ENCODE data around the gene ACOX1. TPM values are rescaled to one million over a fixed set of nuclear protein-coding genes. Genes with fewer than 3 reads are reported as not detected.

ACOX1 gene
- total RNA-seq, 1 experiment from 2014 or later = 39.5 TPM

DNA sequence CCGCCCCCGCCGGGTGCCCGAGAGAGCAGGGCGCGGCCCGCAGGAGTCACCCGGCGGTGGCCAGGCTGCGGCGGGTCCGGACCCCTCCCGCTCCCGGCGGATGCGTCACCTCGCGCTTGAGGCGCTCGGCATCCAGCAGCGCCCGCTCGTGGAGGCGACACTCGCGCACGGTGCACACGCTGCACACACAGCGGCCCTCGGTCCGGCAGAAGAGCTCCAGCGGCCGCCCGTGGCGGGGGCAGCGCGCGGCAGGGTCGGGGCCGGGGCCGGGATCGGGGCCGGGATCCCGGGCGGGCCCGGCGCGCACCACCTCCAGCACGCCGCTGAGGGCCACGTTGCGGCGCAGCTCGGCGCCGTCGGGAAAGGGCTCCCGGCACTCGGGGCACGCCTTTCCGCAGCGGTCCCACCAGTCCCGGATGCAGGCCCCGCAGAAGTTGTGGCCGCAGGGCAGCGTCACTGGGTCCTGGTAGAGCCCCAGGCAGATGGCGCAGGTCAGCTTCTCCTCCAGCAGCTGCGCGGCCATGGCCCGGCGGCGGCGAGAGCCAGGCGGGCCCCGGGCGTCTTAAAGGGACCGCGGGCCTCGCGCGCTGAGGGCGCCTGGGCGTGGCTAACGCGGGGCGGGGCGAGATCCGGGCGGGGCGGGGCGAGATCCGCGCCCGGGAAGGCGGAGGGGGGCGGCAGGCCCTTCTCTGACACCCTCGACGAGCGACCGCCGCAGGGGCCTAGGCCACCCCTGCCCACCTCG, 82.4 kb downstream of the ACOX1 start, which contains the start of gene TRIM65:
Gene TRIM65 (minus strand): TSS at position 537 of the 745 bp plus-strand sequence. CDS start 14 bp downstream, at position 523.
- POLR2A ChIA-PET (ENCODE audit: low non-redundant PET) = no interaction called here
- TF ChIP-seq, protein P1, sequence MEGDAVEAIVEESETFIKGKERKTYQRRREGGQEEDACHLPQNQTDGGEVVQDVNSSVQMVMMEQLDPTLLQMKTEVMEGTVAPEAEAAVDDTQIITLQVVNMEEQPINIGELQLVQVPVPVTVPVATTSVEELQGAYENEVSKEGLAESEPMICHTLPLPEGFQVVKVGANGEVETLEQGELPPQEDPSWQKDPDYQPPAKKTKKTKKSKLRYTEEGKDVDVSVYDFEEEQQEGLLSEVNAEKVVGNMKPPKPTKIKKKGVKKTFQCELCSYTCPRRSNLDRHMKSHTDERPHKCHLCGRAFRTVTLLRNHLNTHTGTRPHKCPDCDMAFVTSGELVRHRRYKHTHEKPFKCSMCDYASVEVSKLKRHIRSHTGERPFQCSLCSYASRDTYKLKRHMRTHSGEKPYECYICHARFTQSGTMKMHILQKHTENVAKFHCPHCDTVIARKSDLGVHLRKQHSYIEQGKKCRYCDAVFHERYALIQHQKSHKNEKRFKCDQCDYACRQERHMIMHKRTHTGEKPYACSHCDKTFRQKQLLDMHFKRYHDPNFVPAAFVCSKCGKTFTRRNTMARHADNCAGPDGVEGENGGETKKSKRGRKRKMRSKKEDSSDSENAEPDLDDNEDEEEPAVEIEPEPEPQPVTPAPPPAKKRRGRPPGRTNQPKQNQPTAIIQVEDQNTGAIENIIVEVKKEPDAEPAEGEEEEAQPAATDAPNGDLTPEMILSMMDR (conservative IDR thresholded peaks at IDR 0.05; ENCODE audit: low read depth, low read length) = 0 out of 2 replicates have a peak, but pooled peaks have one; percentile 26
- no peak for TF ChIP-seq EZH2 (IDR thresholded peaks at IDR 0.05; ENCODE audit: borderline replicate concordance, low read depth, low read length, poor library complexity, severe bottlenecking)
- no TSS peak for BruUV-seq (replicated peaks)
- intact Hi-C loops (cut with micrococcal nuclease; ENCODE audit: unreplicated experiment) = no loop called here
- H3K9me3 ChIP-seq (ENCODE audit: low read depth, low read length, poor library complexity, severe bottlenecking) = no peaks in the 10 kb centered on the region
- peak; percentile 82 for DNase-seq (ENCODE audit: low spot score)
- peaks cover 41% of the 10 kb centered on the region for H3K36me3 ChIP-seq (ENCODE audit: insufficient read depth, low read length, poor library complexity, severe bottlenecking)
- peak within 1 kb of the TSS; percentile 84 for H3K27ac ChIP-seq (ENCODE audit: low read depth, low read length, poor library complexity, severe bottlenecking)
- H3K4me3 ChIP-seq (ENCODE audit: low read depth, low read length, poor library complexity, severe bottlenecking) = peak within 1 kb of the TSS; percentile 89
- H3K27me3 ChIP-seq (replicated peaks; ENCODE audit: insufficient read depth, low read depth, low read length, poor library complexity) = no peaks in the 10 kb centered on the region
- CTCF ChIA-PET = interaction anchor here (0.6 to 1.5 kb wide), 2 partner anchors 41 to 48 kb away, joined by 4 to 5 read pairs; partner anchors contain the start of gene WBP2
- H3K4me1 ChIP-seq (ENCODE audit: insufficient read depth, low read length, poor library complexity, severe bottlenecking) = peaks cover 17% of the 10 kb centered on the region

GRCh38 chr17:75895370-75896155, 83.4 kb downstream of the ACOX1 start:
- TF ChIP-seq, protein P1 (conservative IDR thresholded peaks at IDR 0.05; ENCODE audit: low read depth, low read length) = peak; percentile 51
- TF ChIP-seq EZH2 (IDR thresholded peaks at IDR 0.05; ENCODE audit: borderline replicate concordance, low read depth, low read length, poor library complexity, severe bottlenecking) = no peak
- H3K36me3 ChIP-seq (ENCODE audit: insufficient read depth, low read length, poor library complexity, severe bottlenecking) = peaks cover 41% of the 10 kb centered on the region
- ChIA-PET POLR2A (ENCODE audit: low non-redundant PET) (interaction anchor here (0.5 kb wide), 1 partner anchor 41 kb away, joined by 3 read pairs; the partner anchor contains the start of gene WBP2), CTCF (interaction anchor here (1.5 kb wide), 1 partner anchor 47 kb away, joined by 5 read pairs; no protein-coding TSS in a partner anchor)
- peak overlapping the region; percentile 84 for H3K27ac ChIP-seq (ENCODE audit: low read depth, low read length, poor library complexity, severe bottlenecking)
- no peaks in the 10 kb centered on the region for H3K9me3 ChIP-seq (ENCODE audit: low read depth, low read length, poor library complexity, severe bottlenecking)
- peak; percentile 55 for DNase-seq (ENCODE audit: low spot score)
- no peaks in the 10 kb centered on the region for H3K27me3 ChIP-seq (replicated peaks; ENCODE audit: insufficient read depth, low read depth, low read length, poor library complexity)
- intact Hi-C loops (cut with micrococcal nuclease; ENCODE audit: unreplicated experiment) = no loop called here
- peaks cover 17% of the 10 kb centered on the region for H3K4me1 ChIP-seq (ENCODE audit: insufficient read depth, low read length, poor library complexity, severe bottlenecking)
- peak overlapping the region; percentile 89 for H3K4me3 ChIP-seq (ENCODE audit: low read depth, low read length, poor library complexity, severe bottlenecking)
- BruUV-seq (replicated peaks) = no TSS peak

- TF ChIP-seq, protein P1 (conservative IDR thresholded peaks at IDR 0.05; ENCODE audit: low read depth, low read length) = no peak
- no peak for TF ChIP-seq EZH2 (IDR thresholded peaks at IDR 0.05; ENCODE audit: borderline replicate concordance, low read depth, low read length, poor library complexity, severe bottlenecking)
- Histone ChIP-seq H3K36me3 (ENCODE audit: insufficient read depth, low read length, poor library complexity, severe bottlenecking) (peaks cover 30% of the 10 kb centered on the region), H3K4me1 (ENCODE audit: insufficient read depth, low read length, poor library complexity, severe bottlenecking) (peaks cover 17% of the 10 kb centered on the region), H3K27ac (ENCODE audit: low read depth, low read length, poor library complexity, severe bottlenecking) (no peak overlapping the region), H3K4me3 (ENCODE audit: low read depth, low read length, poor library complexity, severe bottlenecking) (no peak overlapping the region), H3K9me3 (ENCODE audit: low read depth, low read length, poor library complexity, severe bottlenecking) (no peaks in the 10 kb centered on the region), H3K27me3 (replicated peaks; ENCODE audit: insufficient read depth, low read depth, low read length, poor library complexity) (no peaks in the 10 kb centered on the region)
- intact Hi-C loops (cut with micrococcal nuclease; ENCODE audit: unreplicated experiment) = no loop called here
- BruUV-seq (replicated peaks) = no TSS peak
- ChIA-PET POLR2A (ENCODE audit: low non-redundant PET) (no interaction called here), CTCF (interaction anchor here (0.6 kb wide), 1 partner anchor 96 kb away, joined by 5 read pairs; no protein-coding TSS in a partner anchor)
- DNase-seq (ENCODE audit: low spot score) = no peak
These were observed 84.8 kb downstream of the ACOX1 start for GRCh38 chr17:75894049-75894733.
